GM19351 (cell line): ENCODE measurements around the gene DPEP1.
"Not testable (repeated sequence)": the region's sequence is repeated elsewhere in the genome, so short reads cannot be mapped to it uniquely, and the experiment has no call there.

Source experiments
- ATAC-seq: cut with Tn5 transposase; IDR thresholded peaks from one replicate; pipeline ENCODE4 v1.9.1; 2021; ENCODE audit warnings: mild to moderate bottlenecking, moderate library complexity; ENCODE audit not compliant: unreplicated experiment

The DPEP1 gene

GRCh38 chr16:89577055-89577759, 36.2 kb upstream of the DPEP1 start:
- no peak for ATAC-seq

GRCh38 chr16:89579351-89579750, 34.1 kb upstream of the DPEP1 start:
- no peak for ATAC-seq

- no peak for ATAC-seq
Measured at GRCh38 chr16:89581045-89581695, 32.3 kb upstream of the DPEP1 start.

DNA sequence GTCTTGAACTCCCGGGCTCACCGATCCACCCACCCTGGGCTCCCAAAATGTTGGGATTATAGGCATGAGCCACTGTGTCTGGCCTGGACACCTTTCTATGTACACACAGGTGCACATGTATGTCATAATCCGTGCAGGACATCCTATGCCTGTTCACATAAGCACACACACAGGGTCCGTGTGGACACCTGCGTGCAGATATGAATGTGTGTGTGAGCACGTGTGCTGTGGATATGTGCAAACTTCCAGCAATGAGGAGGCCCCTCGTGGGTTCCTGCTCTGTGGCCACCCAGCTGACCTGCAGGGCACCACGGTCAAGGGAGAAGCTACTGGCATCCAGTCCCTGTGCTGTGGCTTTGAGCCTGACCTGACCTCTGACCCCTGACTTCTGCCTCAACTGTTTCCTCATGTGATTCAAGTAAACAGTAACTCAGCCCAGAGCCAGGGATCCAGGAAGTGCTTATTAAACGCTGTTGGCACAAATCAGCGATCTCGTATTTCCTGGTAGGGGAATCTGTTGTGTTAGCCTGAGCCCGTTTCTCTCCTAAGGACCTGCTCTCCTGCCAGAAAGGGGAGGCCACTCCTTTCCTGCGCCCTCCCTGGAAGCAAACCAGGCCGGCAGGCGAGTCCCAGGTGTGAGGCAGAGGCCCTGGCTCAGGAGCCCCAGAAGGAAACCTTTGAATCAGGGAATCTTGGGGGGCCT, 31.4 kb upstream of the DPEP1 start:
- no peak for ATAC-seq

GRCh38 chr16:89582614-89583196, 30.7 kb upstream of the DPEP1 start:
- ATAC-seq, result no peak

DNA sequence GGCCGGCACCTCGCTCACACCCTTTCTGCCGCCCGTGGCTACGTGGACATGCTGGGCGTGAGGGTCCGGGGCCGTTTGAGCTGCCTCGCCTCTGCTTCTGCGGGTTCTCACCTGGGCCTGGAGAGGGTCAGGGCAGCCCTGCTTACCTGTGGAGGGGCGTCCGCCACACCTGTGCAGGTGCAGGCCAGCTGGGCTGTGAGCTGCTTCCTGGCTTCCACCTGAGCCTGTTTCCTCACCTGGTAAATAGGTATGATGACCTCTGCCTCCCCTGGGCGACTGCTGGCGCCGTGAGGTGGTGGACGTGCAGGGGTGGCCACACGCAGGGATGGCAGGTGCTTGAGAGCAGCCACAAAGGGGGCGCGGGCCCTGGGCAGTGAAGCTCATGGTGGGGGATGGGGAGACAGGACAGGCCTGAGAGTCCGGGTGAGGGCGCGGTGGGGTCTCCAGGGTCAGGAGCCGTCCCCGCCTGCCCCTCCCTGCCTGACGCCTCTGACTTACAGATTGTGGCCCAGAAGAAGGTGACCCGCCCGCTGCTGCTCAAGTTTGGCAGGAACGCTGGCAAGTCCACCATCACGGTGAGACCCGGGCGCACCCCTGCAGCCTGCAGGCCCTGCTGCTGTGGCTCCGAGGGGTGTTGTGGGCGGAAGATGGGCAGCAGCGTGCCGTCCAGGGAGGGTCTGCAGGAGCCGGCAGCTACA, 30.1 kb upstream of the DPEP1 start:
- no peak for ATAC-seq

DNA sequence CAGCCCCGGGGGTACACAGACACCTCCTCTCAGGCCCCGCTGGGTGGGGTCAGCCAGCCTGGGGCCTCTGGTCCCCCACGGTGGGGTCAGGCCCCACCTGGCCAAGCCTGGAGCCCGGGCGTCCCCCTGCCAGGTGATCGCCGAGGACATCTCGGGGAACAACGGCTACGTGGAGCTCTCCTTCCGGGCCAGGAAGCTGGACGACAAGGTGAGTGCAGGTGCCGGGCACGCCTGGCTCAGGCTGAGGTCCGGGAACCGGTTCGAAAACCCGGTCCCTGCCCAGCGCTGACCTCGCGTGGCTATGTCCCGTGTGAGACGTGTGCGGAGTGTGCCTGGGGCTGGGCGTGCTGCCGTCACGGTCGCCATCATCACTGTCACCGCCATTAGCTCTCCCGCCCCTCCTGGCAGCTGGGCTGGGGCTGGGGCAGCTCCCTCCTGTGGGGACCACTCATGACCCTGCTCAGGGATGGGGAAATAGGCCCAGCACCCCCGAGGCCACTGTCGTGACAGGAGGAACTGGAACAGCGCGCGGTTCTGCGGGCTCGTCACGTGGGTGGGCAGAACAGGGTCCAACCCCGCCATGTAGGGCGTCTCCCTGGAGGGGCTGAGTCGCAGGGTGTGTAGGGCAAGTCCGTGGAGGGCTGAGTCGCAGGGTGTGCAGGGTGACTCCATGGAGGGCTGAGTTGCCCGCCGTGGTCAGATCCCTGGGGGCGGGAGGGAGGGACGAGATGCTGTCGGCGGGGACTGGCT, 29.4 kb upstream of the DPEP1 start:
- no peak for ATAC-seq

DNA sequence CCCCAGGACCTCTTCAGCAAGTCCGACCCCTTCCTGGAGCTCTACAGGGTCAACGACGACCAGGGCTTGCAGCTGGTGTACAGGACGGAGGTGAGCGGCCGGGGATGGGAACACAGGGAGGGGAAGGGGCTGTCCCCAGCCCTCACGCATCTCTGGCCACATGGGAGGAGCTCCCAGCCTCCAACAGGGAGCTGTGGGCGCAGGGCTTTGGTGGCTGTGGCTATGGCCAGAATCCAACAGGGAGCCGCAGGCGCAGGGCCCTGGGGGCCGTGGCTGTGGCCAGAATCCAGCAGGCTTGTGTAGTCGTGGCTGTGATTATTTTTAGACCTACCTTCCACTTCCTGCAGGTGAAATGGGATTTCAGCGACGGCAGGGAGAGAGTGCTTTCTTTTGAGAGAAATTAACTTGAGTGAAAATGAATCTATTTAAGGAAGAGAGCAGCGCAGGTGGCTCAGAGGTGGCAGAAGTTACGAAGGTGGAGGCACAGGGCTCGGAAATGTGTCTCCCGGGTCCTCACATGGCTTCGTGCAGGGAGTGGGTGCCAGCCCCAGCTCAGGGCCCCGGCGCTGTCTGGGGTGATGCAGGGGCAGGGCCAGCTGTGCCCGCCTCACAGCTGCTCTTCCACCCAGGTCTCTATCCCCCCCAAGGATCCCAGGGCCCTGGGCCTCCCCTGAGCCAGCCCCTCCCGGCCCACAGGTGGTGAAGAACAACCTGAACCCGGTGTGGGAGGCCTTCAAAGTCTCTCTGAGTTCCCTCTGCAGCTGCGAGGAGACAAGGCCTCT, 28.5 kb upstream of the DPEP1 start:
- ATAC-seq, result no peak

- ATAC-seq, result no peak
Measured at GRCh38 chr16:89586218-89586617, 27.2 kb upstream of the DPEP1 start.

GRCh38 chr16:89586853-89587252, 26.6 kb upstream of the DPEP1 start:
- no peak for ATAC-seq

DNA sequence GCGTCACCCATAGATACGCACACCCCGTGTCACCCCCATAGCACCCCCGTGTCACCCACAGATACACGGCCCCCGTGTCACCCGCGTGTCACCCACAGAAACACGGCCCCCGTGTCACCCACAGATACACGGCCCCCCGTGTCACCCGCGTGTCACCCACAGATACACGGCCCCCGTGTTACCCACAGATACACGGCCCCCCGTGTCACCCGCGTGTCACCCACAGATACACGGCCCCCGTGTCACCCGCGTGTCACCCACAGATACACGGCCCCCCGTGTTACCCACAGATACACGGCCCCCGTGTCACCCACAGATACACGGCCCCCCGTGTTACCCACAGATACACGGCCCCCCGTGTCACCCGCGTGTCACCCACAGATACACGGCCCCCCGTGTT, 25.8 kb upstream of the DPEP1 start:
- not testable (repeated sequence) for ATAC-seq

- ATAC-seq, result no peak
Measured at GRCh38 chr16:89588413-89589109, 24.9 kb upstream of the DPEP1 start.

GRCh38 chr16:89589241-89589926, 24.1 kb upstream of the DPEP1 start:
- no peak for ATAC-seq

GRCh38 chr16:89593841-89594240, 19.6 kb upstream of the DPEP1 start:
- ATAC-seq, result no peak

DNA sequence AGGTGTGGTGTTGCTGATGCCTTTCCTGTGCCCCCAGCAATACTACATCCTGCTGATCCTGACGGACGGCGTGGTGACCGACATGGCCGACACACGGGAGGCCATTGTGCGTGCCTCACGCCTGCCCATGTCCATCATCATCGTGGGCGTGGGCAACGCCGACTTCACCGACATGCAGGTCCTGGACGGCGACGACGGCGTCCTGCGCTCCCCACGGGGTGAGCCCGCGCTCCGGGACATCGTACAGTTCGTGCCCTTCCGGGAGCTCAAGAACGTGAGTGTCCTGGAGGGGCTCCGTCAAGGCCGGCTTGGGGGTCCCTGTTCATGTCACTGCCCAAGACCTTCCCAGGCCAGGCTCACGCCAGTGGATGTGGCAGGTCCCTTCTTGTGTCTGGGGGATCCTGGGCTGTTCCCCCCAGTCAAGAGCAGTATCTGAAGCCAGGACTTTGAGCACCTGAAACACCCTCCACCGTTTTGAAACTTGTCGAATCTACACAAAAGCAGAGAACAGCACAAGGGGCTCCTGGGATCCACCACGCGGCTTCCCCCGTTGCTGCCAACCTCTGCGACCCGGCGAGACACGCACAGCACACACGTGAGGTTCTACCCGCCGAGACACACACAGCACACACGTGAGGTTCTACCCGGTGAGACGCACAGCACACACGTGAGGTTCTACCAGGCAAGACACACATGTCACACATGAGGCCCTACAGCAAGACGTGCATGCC, 17.9 kb upstream of the DPEP1 start:
- ATAC-seq, result no peak

GRCh38 chr16:89596061-89596689, 17.3 kb upstream of the DPEP1 start:
- no peak for ATAC-seq

- ATAC-seq, result no peak
Measured at GRCh38 chr16:89596957-89597649, 16.3 kb upstream of the DPEP1 start.
